WTC11 (cell line): ENCODE data around the gene ESRRA.

Source experiments
- CBFB ChIP-seq: sonication (generic); formaldehyde crosslinking; IDR thresholded peaks from 2 replicates; pipeline ENCODE4 v1.8.1; 2022; ENCODE audit warnings: mild to moderate bottlenecking, low read depth, missing genetic modification reagents
- JAZF1 ChIP-seq: fragments of 250-450 bp; sonication (Bioruptor Pico); IDR thresholded peaks from 2 replicates; pipeline ENCODE4 v1.9.0; 2021; ENCODE audit warnings: moderate library complexity, mild to moderate bottlenecking, inconsistent platforms
- NFATC4 ChIP-seq: fragments of 250-450 bp; sonication (Bioruptor Pico); IDR thresholded peaks from 2 replicates; pipeline ENCODE4 v1.9.0; 2021; ENCODE audit warnings: mild to moderate bottlenecking
- NR2C2 ChIP-seq: sonication (generic); formaldehyde crosslinking; IDR thresholded peaks from 2 replicates; pipeline ENCODE4 v1.8.0; 2022; ENCODE audit warnings: mild to moderate bottlenecking, missing genetic modification reagents
- SMAD4 ChIP-seq: sonication (generic); formaldehyde crosslinking; IDR thresholded peaks from 2 replicates; pipeline ENCODE4 v1.8.0; 2022; ENCODE audit warnings: mild to moderate bottlenecking, missing genetic modification reagents
- ZNF121 ChIP-seq: sonication (generic); formaldehyde crosslinking; IDR thresholded peaks from 2 replicates; pipeline ENCODE4 v1.8.0; 2023; ENCODE audit warnings: missing genetic modification reagents
- ZNF263 ChIP-seq: sonication (generic); formaldehyde crosslinking; IDR thresholded peaks from 2 replicates; pipeline ENCODE4 v1.8.1; 2022; ENCODE audit warnings: low read depth, mild to moderate bottlenecking, moderate library complexity, missing genetic modification reagents
- ZNF423 ChIP-seq: fragments of 250-450 bp; sonication (Bioruptor Pico); IDR thresholded peaks from 2 replicates; pipeline ENCODE4 v2.1.2; 2022; ENCODE audit warnings: mild to moderate bottlenecking, moderate library complexity
- TF ChIP-seq, protein P1 (sequence below): fragments of 200-600 bp; IDR thresholded peaks from 2 replicates; pipeline ENCODE4 v1.8.0; 2022; ENCODE audit warnings: antibody characterized with exemption
- TF ChIP-seq, protein P2 (sequence below): sonication (generic); formaldehyde crosslinking; IDR thresholded peaks from 2 replicates; pipeline ENCODE4 v1.8.0; 2022; ENCODE audit warnings: mild to moderate bottlenecking, missing genetic modification reagents
- TF ChIP-seq, protein P3 (sequence below): sonication (generic); formaldehyde crosslinking; IDR thresholded peaks from 2 replicates; pipeline ENCODE4 v1.8.1; 2023; ENCODE audit warnings: mild to moderate bottlenecking, missing genetic modification reagents

DNA sequence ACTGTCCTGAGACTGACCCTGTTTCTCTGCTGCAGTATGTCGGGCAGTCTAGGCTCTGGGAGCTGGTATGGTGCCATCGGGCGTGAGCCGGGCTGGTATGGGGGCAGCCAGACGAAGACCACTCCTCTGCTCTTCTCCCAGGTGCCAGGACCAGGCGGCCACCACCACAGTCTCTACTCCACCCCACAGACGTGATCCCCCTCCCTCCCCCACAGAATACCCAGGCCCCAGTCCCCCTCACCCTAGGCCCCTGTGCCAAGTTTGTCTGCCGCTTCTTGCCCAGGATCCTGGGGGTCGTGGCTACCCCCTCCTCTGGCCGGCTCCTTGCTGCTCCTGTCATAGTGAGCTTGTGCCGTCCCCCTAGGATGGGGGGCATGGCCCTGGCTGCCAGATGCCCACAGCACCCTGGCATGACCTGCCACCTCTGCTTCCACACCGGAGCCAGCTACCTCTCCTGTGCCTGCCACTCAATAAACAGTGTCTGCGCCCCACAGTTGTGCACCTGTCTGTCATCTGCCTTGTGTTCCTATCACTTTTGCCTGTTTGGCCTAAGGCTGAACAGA, 16.2 kb upstream of the ESRRA start:
- no peak for TF ChIP-seq NFATC4 (CRISPR knock-in tag)
- TF ChIP-seq, protein P1, sequence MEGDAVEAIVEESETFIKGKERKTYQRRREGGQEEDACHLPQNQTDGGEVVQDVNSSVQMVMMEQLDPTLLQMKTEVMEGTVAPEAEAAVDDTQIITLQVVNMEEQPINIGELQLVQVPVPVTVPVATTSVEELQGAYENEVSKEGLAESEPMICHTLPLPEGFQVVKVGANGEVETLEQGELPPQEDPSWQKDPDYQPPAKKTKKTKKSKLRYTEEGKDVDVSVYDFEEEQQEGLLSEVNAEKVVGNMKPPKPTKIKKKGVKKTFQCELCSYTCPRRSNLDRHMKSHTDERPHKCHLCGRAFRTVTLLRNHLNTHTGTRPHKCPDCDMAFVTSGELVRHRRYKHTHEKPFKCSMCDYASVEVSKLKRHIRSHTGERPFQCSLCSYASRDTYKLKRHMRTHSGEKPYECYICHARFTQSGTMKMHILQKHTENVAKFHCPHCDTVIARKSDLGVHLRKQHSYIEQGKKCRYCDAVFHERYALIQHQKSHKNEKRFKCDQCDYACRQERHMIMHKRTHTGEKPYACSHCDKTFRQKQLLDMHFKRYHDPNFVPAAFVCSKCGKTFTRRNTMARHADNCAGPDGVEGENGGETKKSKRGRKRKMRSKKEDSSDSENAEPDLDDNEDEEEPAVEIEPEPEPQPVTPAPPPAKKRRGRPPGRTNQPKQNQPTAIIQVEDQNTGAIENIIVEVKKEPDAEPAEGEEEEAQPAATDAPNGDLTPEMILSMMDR = no peak
- no peak for TF ChIP-seq ZNF423 (CRISPR knock-in tag)
- no peak for TF ChIP-seq ZNF121
- TF ChIP-seq JAZF1 (CRISPR knock-in tag) = no peak
- TF ChIP-seq, protein P2, sequence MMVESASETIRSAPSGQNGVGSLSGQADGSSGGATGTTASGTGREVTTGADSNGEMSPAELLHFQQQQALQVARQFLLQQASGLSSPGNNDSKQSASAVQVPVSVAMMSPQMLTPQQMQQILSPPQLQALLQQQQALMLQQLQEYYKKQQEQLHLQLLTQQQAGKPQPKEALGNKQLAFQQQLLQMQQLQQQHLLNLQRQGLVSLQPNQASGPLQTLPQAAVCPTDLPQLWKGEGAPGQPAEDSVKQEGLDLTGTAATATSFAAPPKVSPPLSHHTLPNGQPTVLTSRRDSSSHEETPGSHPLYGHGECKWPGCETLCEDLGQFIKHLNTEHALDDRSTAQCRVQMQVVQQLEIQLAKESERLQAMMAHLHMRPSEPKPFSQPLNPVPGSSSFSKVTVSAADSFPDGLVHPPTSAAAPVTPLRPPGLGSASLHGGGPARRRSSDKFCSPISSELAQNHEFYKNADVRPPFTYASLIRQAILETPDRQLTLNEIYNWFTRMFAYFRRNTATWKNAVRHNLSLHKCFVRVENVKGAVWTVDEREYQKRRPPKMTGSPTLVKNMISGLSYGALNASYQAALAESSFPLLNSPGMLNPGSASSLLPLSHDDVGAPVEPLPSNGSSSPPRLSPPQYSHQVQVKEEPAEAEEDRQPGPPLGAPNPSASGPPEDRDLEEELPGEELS (CRISPR knock-in tag) = no peak
- TF ChIP-seq, protein P3, sequence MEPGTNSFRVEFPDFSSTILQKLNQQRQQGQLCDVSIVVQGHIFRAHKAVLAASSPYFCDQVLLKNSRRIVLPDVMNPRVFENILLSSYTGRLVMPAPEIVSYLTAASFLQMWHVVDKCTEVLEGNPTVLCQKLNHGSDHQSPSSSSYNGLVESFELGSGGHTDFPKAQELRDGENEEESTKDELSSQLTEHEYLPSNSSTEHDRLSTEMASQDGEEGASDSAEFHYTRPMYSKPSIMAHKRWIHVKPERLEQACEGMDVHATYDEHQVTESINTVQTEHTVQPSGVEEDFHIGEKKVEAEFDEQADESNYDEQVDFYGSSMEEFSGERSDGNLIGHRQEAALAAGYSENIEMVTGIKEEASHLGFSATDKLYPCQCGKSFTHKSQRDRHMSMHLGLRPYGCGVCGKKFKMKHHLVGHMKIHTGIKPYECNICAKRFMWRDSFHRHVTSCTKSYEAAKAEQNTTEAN = no peak
- no peak for TF ChIP-seq SMAD4 (CRISPR knock-in tag)
- no peak for TF ChIP-seq NR2C2 (CRISPR knock-in tag)
- TF ChIP-seq ZNF263 (CRISPR knock-in tag) = no peak
- no peak for TF ChIP-seq CBFB
